SK-N-MC (cell line): Measurements from ENCODE around the gene KCNK7.

Source experiments
- DNase-seq: peaks from one replicate; pipeline ENCODE4 v3.0.0-alpha.2; 2011; ENCODE audit warnings: low read depth, low spot score
- H3K27ac ChIP-seq: fragments of 200-600 bp; sonication (generic); 2 replicates; pipeline ENCODE4 v1.5.1; 2016; ENCODE audit warnings: mixed run types
- H3K36me3 ChIP-seq: fragments of 200-600 bp; sonication (generic); 2 replicates; pipeline ENCODE4 v1.6.1; 2017; ENCODE audit warnings: antibody characterized with exemption, low read length, mixed read lengths; ENCODE audit not compliant: insufficient read depth
- H3K4me3 ChIP-seq: fragments of 200-600 bp; sonication (generic); 2 replicates; pipeline ENCODE4 v1.5.1; 2016
- H3K9ac ChIP-seq: fragments of 200-600 bp; sonication (generic); 2 replicates; pipeline ENCODE4 v1.8.0; 2017; ENCODE audit warnings: mixed run types, mixed read lengths; ENCODE audit not compliant: insufficient read length
- H3K9me3 ChIP-seq: fragments of 200-600 bp; sonication (generic); 2 replicates; pipeline ENCODE4 v1.6.1; 2017; ENCODE audit warnings: low read depth, mild to moderate bottlenecking, antibody characterized with exemption, low read length, moderate library complexity, mixed read lengths
- EZH2 ChIP-seq: fragments of 200-600 bp; sonication (generic); IDR thresholded peaks from one replicate; pipeline ENCODE4 v1.6.1; 2017; ENCODE audit warnings: antibody characterized with exemption
- FOXP2 ChIP-seq: optimal IDR thresholded peaks from 2 replicates; pipeline ENCODE3; 2011; ENCODE audit warnings: mild to moderate bottlenecking, moderate library complexity; ENCODE audit not compliant: insufficient read depth; ENCODE audit errors: extremely low read length, control extremely low read depth
- POLR2AphosphoS5 ChIP-seq: IDR thresholded peaks from 2 replicates; pipeline ENCODE4 v1.6.1; 2012; ENCODE audit warnings: mild to moderate bottlenecking, low read depth, low read length, borderline replicate concordance

The KCNK7 gene

GRCh38 chr11:65560555-65561418 lies 34.8 kb downstream of the KCNK7 start:
- H3K9me3 ChIP-seq = no peaks in the 10 kb centered on the region
- no peak for TF ChIP-seq FOXP2
- no peak for TF ChIP-seq POLR2AphosphoS5
- no peak for TF ChIP-seq EZH2
- peak overlapping the region; percentile 29; the same call in 1 of the 2 replicates for H3K4me3 ChIP-seq
- H3K9ac ChIP-seq = no peak overlapping the region
- no peak overlapping the region for H3K27ac ChIP-seq
- H3K36me3 ChIP-seq = no peaks in the 10 kb centered on the region
- no peak for DNase-seq

- TF ChIP-seq FOXP2 (no peak), EZH2 (no peak), POLR2AphosphoS5 (no peak)
- H3K36me3 ChIP-seq = no peaks in the 10 kb centered on the region
- H3K4me3 ChIP-seq = no peak overlapping the region
- DNase-seq = no peak
- H3K27ac ChIP-seq = peak overlapping the region; percentile 80; the same call in 1 of the 2 replicates
- no peak overlapping the region for H3K9ac ChIP-seq
- no peaks in the 10 kb centered on the region for H3K9me3 ChIP-seq
Measured at GRCh38 chr11:65559951-65560537, 35.6 kb downstream of the KCNK7 start.

GRCh38 chr11:65559535-65559934 lies 36.1 kb downstream of the KCNK7 start:
- no peaks in the 10 kb centered on the region for H3K9me3 ChIP-seq
- TF ChIP-seq FOXP2 (no peak), EZH2 (no peak), POLR2AphosphoS5 (no peak)
- H3K4me3 ChIP-seq = no peak overlapping the region
- H3K9ac ChIP-seq = no peak overlapping the region
- H3K36me3 ChIP-seq = no peaks in the 10 kb centered on the region
- DNase-seq = no peak
- H3K27ac ChIP-seq = peak overlapping the region; percentile 80

GRCh38 chr11:65558930-65559509 lies 36.6 kb downstream of the KCNK7 start:
- Histone ChIP-seq H3K9ac (peak overlapping the region; percentile 84), H3K36me3 (no peaks in the 10 kb centered on the region), H3K27ac (peak overlapping the region; percentile 80), H3K9me3 (no peaks in the 10 kb centered on the region), H3K4me3 (peak overlapping the region; percentile 89)
- TF ChIP-seq FOXP2 (no peak), EZH2 (no peak), POLR2AphosphoS5 (no peak)
- no peak for DNase-seq

GRCh38 chr11:65558002-65558929 lies 37.3 kb downstream of the KCNK7 start, which contains the start of gene LTBP3:
LTBP3 (minus strand) TSS chr11:65558359; CDS start chr11:65557959, 400 bp downstream.
- no peaks in the 10 kb centered on the region for H3K36me3 ChIP-seq
- H3K9me3 ChIP-seq = no peaks in the 10 kb centered on the region
- H3K9ac ChIP-seq = peak within 1 kb of the TSS; percentile 85
- DNase-seq = no peak
- peak within 1 kb of the TSS; percentile 83 for H3K27ac ChIP-seq
- TF ChIP-seq FOXP2 (no peak), POLR2AphosphoS5 (peak; percentile 47; the same call in 1 of the 2 replicates)
- peak within 1 kb of the TSS; percentile 89 for H3K4me3 ChIP-seq

GRCh38 chr11:65557280-65558001 lies 38.2 kb downstream of the KCNK7 start:
- Histone ChIP-seq H3K27ac (peak overlapping the region; percentile 83), H3K9ac (peak overlapping the region; percentile 85), H3K36me3 (no peaks in the 10 kb centered on the region; the same call in 1 of the 2 replicates), H3K9me3 (no peaks in the 10 kb centered on the region), H3K4me3 (peak overlapping the region; percentile 89)
- no peak for DNase-seq
- no peak for TF ChIP-seq POLR2AphosphoS5
- no peak for TF ChIP-seq FOXP2
- TF ChIP-seq EZH2 = no peak

GRCh38 chr11:65556470-65557279 lies 38.9 kb downstream of the KCNK7 start:
- peak overlapping the region; percentile 83 for H3K27ac ChIP-seq

More at GRCh38 chr11:65556470-65557279, 38.9 kb downstream of the KCNK7 start:
- TF ChIP-seq FOXP2 (no peak), POLR2AphosphoS5 (no peak), EZH2 (no peak)
- H3K9ac ChIP-seq = peak overlapping the region; percentile 85
- H3K36me3 ChIP-seq = peaks cover 4% of the 10 kb centered on the region; the same call in 1 of the 2 replicates
- no peaks in the 10 kb centered on the region for H3K9me3 ChIP-seq
- no peak for DNase-seq
- H3K4me3 ChIP-seq = peak overlapping the region; percentile 89
